GM19324 (cell line): ENCODE measurements around the gene RGS19.

Experiments
- ATAC-seq: cut with Tn5 transposase; IDR thresholded peaks from one replicate; pipeline ENCODE4 v1.9.1; 2021; ENCODE audit warnings: mild to moderate bottlenecking, moderate library complexity; ENCODE audit not compliant: unreplicated experiment, low FRiP score

Gene RGS19

GRCh38 chr20:64050261-64051032, 28.9 kb downstream of the RGS19 start:
- ATAC-seq, result no peak

GRCh38 chr20:64049878-64050260, 29.4 kb downstream of the RGS19 start:
- no peak for ATAC-seq

- ATAC-seq, result no peak
Observed at GRCh38 chr20:64049060-64049877, 30.0 kb downstream of the RGS19 start, which contains the start of gene SOX18. Gene SOX18 (minus strand): TSS chr20:64049639. CDS start chr20:64049516, 123 bp downstream.

GRCh38 chr20:64048402-64049044, 30.8 kb downstream of the RGS19 start:
- no peak for ATAC-seq

- ATAC-seq, result no peak
Observed at GRCh38 chr20:64047968-64048401, 31.3 kb downstream of the RGS19 start.

GRCh38 chr20:64047046-64047389, 32.3 kb downstream of the RGS19 start:
- ATAC-seq, result no peak

- ATAC-seq, result no peak
Observed at GRCh38 chr20:64045346-64046011, 33.8 kb downstream of the RGS19 start.

GRCh38 chr20:64044484-64045247, 34.7 kb downstream of the RGS19 start:
- ATAC-seq, result no peak

- ATAC-seq, result no peak
Observed at GRCh38 chr20:64043768-64044167, 35.5 kb downstream of the RGS19 start.

- ATAC-seq, result no peak
Observed at GRCh38 chr20:64042054-64042781, 37.1 kb downstream of the RGS19 start.

- ATAC-seq, result no peak
Observed at GRCh38 chr20:64041781-64042053, 37.6 kb downstream of the RGS19 start.

GRCh38 chr20:64041040-64041780, 38.1 kb downstream of the RGS19 start:
- ATAC-seq, result no peak

GRCh38 chr20:64040231-64041039, 38.9 kb downstream of the RGS19 start:
- ATAC-seq, result no peak

- ATAC-seq, result peak; percentile 16
Observed at GRCh38 chr20:64039293-64040160, 39.8 kb downstream of the RGS19 start.

GRCh38 chr20:64038565-64039292, 40.6 kb downstream of the RGS19 start:
- peak; percentile 53 for ATAC-seq

- ATAC-seq, result peak; percentile 24
Observed at GRCh38 chr20:64038224-64038564, 41.1 kb downstream of the RGS19 start.
